WTC11 (cell line): ENCODE data around the gene ASF1A. TPM values are rescaled to one million over a fixed set of nuclear protein-coding genes. Genes with fewer than 3 reads are reported as not detected.

Experiments
- ATAC-seq: fragments of 200-7000 bp; cut with Tn5 transposase; 2 replicates; pipeline ENCODE4 v1.10.0; 2021; ENCODE audit warnings: mild to moderate bottlenecking, moderate library complexity
- CTCF ChIA-PET: fragments of 300-600 bp; sonication (Branson Sonifier 250); formaldehyde crosslinking; loops from one replicate; lab custom pipeline; 2021; ENCODE audit warnings: antibody characterized with exemption; lab: Charles Lee
- POLR2A ChIA-PET: fragments of 350-600 bp; sonication (Branson Sonifier 250); formaldehyde crosslinking; loops from one replicate; lab custom pipeline; 2021; ENCODE audit warnings: antibody characterized with exemption; lab: Charles Lee
- DNase-seq: peaks from one replicate; pipeline ENCODE4 v3.0.0; 2021; ENCODE audit warnings: low spot score
- H3K27ac Mint-ChIP-seq: 2 replicates; pipeline ENCODE4 v1.8.0; 2021; ENCODE audit warnings: mixed read lengths
- H3K27me3 Mint-ChIP-seq: 2 replicates; pipeline ENCODE4 v1.8.0; 2021; ENCODE audit warnings: low read depth, mild to moderate bottlenecking, moderate library complexity, mixed read lengths
- H3K36me3 Mint-ChIP-seq: 2 replicates; pipeline ENCODE4 v1.8.0; 2021; ENCODE audit warnings: mixed read lengths
- H3K4me1 Mint-ChIP-seq: 2 replicates; pipeline ENCODE4 v1.8.0; 2022; ENCODE audit warnings: mixed read lengths
- H3K4me3 Mint-ChIP-seq: 2 replicates; pipeline ENCODE4 v1.8.0; 2021; ENCODE audit warnings: mild to moderate bottlenecking, moderate library complexity, mixed read lengths
- H3K9me3 Mint-ChIP-seq: 2 replicates; pipeline ENCODE4 v1.8.0; 2021; ENCODE audit warnings: mixed read lengths
- CBFB ChIP-seq: sonication (generic); formaldehyde crosslinking; IDR thresholded peaks from 2 replicates; pipeline ENCODE4 v1.8.1; 2022; ENCODE audit warnings: mild to moderate bottlenecking, low read depth, missing genetic modification reagents
- ETV6 ChIP-seq: sonication (generic); formaldehyde crosslinking; IDR thresholded peaks from 2 replicates; pipeline ENCODE4 v1.8.1; 2022; ENCODE audit warnings: mild to moderate bottlenecking, missing genetic modification reagents
- MYBL2 ChIP-seq: sonication (generic); formaldehyde crosslinking; IDR thresholded peaks from 2 replicates; pipeline ENCODE4 v1.8.1; 2023; ENCODE audit warnings: mild to moderate bottlenecking, moderate library complexity, missing genetic modification reagents
- NFATC4 ChIP-seq: fragments of 250-450 bp; sonication (Bioruptor Pico); IDR thresholded peaks from 2 replicates; pipeline ENCODE4 v1.9.0; 2021; ENCODE audit warnings: mild to moderate bottlenecking
- NFE2L1 ChIP-seq: sonication (generic); formaldehyde crosslinking; IDR thresholded peaks from 2 replicates; pipeline ENCODE4 v1.8.1; 2023; ENCODE audit warnings: missing genetic modification reagents
- NFYB ChIP-seq: sonication (generic); formaldehyde crosslinking; conservative IDR thresholded peaks from 2 replicates; pipeline ENCODE4 v1.8.0; 2022; ENCODE audit warnings: low read depth, missing genetic modification reagents
- TEAD4 ChIP-seq: sonication (generic); formaldehyde crosslinking; IDR thresholded peaks from 2 replicates; pipeline ENCODE4 v1.8.0; 2022; ENCODE audit warnings: mild to moderate bottlenecking, missing genetic modification reagents
- ZNF263 ChIP-seq: sonication (generic); formaldehyde crosslinking; IDR thresholded peaks from 2 replicates; pipeline ENCODE4 v1.8.1; 2022; ENCODE audit warnings: low read depth, mild to moderate bottlenecking, moderate library complexity, missing genetic modification reagents
- ZNF416 ChIP-seq: fragments of 250-450 bp; sonication (Bioruptor Pico); IDR thresholded peaks from 2 replicates; pipeline ENCODE4 v1.9.0; 2021; ENCODE audit warnings: mild to moderate bottlenecking, inconsistent platforms
- total RNA-seq: library from RNA; stranded (reverse); gene quantifications from 3 replicates; pipeline ENCODE4 v1.2.3, GENCODE V29; 2021
- TF ChIP-seq, protein P1 (sequence below): sonication (generic); formaldehyde crosslinking; IDR thresholded peaks from 2 replicates; pipeline ENCODE4 v1.8.1; 2023; ENCODE audit warnings: mild to moderate bottlenecking, missing genetic modification reagents
- TF ChIP-seq, protein P2 (sequence below): fragments of 250-450 bp; sonication (Bioruptor Pico); IDR thresholded peaks from 2 replicates; pipeline ENCODE4 v1.9.0; 2021; ENCODE audit warnings: moderate library complexity, mild to moderate bottlenecking, inconsistent platforms, borderline replicate concordance
- TF ChIP-seq, protein P3 (sequence below): fragments of 200-600 bp; IDR thresholded peaks from 2 replicates; pipeline ENCODE4 v1.8.0; 2022; ENCODE audit warnings: antibody characterized with exemption
- TF ChIP-seq, protein P4 (sequence below): fragments of 250-450 bp; sonication (Bioruptor Pico); IDR thresholded peaks from 2 replicates; pipeline ENCODE4 v1.8.0; 2021; ENCODE audit warnings: mild to moderate bottlenecking
- TF ChIP-seq, protein P5 (sequence below): fragments of 250-450 bp; sonication (Bioruptor Pico); IDR thresholded peaks from 2 replicates; pipeline ENCODE4 v1.9.0; 2021; ENCODE audit warnings: mild to moderate bottlenecking, borderline replicate concordance
- TF ChIP-seq, protein P6 (sequence below): sonication (generic); formaldehyde crosslinking; IDR thresholded peaks from 2 replicates; pipeline ENCODE4 v1.8.0; 2023; ENCODE audit warnings: missing genetic modification reagents, mild to moderate bottlenecking, borderline replicate concordance
- TF ChIP-seq, protein P7 (sequence below): sonication (generic); formaldehyde crosslinking; IDR thresholded peaks from 2 replicates; pipeline ENCODE4 v1.8.0; 2022; ENCODE audit warnings: mild to moderate bottlenecking, missing genetic modification reagents
- TF ChIP-seq, protein P8 (sequence below): fragments of 250-450 bp; sonication (Bioruptor Pico); IDR thresholded peaks from 2 replicates; pipeline ENCODE4 v1.9.0; 2021; ENCODE audit warnings: mild to moderate bottlenecking

The ASF1A gene
- total RNA-seq, 1 experiment from 2014 or later, result 36.7 TPM

DNA sequence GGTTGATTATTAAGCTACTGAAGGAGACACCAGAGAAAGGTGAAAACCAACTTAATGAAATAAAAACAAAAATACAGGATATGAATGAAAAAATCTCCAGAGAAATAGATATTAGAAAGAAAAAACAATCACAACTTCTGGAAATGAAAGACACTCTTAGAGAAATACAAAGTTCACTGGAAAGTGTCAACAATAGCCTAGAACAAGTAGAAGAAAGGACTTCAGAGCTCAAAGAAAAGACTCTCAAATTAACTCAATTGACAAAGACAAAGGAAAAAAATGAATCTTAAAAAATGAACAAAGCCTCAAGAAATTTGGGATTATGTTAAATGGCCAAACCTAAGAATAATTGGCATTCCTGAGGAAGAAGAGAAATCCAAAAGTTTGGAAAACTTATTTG lies 51.3 kb downstream of the ASF1A start:
- ATAC-seq (no peak), DNase-seq (no peak)
- Mint-ChIP-seq H3K4me3 (no peak overlapping the region), H3K4me1 (no peaks in the 10 kb centered on the region), H3K9me3 (peaks cover 83% of the 10 kb centered on the region), H3K36me3 (peaks cover 58% of the 10 kb centered on the region), H3K27ac (no peak overlapping the region), H3K27me3 (peaks cover 8% of the 10 kb centered on the region)
- TF ChIP-seq, protein P1, sequence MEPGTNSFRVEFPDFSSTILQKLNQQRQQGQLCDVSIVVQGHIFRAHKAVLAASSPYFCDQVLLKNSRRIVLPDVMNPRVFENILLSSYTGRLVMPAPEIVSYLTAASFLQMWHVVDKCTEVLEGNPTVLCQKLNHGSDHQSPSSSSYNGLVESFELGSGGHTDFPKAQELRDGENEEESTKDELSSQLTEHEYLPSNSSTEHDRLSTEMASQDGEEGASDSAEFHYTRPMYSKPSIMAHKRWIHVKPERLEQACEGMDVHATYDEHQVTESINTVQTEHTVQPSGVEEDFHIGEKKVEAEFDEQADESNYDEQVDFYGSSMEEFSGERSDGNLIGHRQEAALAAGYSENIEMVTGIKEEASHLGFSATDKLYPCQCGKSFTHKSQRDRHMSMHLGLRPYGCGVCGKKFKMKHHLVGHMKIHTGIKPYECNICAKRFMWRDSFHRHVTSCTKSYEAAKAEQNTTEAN, result no peak
- TF ChIP-seq, protein P2, sequence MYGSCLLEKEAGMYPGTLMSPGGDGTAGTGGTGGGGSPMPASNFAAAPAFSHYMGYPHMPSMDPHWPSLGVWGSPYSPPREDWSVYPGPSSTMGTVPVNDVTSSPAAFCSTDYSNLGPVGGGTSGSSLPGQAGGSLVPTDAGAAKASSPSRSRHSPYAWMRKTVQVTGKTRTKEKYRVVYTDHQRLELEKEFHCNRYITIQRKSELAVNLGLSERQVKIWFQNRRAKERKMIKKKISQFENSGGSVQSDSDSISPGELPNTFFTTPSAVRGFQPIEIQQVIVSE (CRISPR knock-in tag), result no peak
- TF ChIP-seq NFE2L1 (CRISPR knock-in tag) (no peak), NFATC4 (CRISPR knock-in tag) (no peak), TEAD4 (CRISPR knock-in tag) (no peak)
- TF ChIP-seq, protein P3, sequence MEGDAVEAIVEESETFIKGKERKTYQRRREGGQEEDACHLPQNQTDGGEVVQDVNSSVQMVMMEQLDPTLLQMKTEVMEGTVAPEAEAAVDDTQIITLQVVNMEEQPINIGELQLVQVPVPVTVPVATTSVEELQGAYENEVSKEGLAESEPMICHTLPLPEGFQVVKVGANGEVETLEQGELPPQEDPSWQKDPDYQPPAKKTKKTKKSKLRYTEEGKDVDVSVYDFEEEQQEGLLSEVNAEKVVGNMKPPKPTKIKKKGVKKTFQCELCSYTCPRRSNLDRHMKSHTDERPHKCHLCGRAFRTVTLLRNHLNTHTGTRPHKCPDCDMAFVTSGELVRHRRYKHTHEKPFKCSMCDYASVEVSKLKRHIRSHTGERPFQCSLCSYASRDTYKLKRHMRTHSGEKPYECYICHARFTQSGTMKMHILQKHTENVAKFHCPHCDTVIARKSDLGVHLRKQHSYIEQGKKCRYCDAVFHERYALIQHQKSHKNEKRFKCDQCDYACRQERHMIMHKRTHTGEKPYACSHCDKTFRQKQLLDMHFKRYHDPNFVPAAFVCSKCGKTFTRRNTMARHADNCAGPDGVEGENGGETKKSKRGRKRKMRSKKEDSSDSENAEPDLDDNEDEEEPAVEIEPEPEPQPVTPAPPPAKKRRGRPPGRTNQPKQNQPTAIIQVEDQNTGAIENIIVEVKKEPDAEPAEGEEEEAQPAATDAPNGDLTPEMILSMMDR, result no peak
- TF ChIP-seq, protein P4, sequence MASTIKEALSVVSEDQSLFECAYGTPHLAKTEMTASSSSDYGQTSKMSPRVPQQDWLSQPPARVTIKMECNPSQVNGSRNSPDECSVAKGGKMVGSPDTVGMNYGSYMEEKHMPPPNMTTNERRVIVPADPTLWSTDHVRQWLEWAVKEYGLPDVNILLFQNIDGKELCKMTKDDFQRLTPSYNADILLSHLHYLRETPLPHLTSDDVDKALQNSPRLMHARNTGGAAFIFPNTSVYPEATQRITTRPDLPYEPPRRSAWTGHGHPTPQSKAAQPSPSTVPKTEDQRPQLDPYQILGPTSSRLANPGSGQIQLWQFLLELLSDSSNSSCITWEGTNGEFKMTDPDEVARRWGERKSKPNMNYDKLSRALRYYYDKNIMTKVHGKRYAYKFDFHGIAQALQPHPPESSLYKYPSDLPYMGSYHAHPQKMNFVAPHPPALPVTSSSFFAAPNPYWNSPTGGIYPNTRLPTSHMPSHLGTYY (CRISPR knock-in tag), result no peak
- TF ChIP-seq, protein P5, sequence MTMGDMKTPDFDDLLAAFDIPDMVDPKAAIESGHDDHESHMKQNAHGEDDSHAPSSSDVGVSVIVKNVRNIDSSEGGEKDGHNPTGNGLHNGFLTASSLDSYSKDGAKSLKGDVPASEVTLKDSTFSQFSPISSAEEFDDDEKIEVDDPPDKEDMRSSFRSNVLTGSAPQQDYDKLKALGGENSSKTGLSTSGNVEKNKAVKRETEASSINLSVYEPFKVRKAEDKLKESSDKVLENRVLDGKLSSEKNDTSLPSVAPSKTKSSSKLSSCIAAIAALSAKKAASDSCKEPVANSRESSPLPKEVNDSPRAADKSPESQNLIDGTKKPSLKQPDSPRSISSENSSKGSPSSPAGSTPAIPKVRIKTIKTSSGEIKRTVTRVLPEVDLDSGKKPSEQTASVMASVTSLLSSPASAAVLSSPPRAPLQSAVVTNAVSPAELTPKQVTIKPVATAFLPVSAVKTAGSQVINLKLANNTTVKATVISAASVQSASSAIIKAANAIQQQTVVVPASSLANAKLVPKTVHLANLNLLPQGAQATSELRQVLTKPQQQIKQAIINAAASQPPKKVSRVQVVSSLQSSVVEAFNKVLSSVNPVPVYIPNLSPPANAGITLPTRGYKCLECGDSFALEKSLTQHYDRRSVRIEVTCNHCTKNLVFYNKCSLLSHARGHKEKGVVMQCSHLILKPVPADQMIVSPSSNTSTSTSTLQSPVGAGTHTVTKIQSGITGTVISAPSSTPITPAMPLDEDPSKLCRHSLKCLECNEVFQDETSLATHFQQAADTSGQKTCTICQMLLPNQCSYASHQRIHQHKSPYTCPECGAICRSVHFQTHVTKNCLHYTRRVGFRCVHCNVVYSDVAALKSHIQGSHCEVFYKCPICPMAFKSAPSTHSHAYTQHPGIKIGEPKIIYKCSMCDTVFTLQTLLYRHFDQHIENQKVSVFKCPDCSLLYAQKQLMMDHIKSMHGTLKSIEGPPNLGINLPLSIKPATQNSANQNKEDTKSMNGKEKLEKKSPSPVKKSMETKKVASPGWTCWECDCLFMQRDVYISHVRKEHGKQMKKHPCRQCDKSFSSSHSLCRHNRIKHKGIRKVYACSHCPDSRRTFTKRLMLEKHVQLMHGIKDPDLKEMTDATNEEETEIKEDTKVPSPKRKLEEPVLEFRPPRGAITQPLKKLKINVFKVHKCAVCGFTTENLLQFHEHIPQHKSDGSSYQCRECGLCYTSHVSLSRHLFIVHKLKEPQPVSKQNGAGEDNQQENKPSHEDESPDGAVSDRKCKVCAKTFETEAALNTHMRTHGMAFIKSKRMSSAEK, result no peak
- TF ChIP-seq, protein P6, sequence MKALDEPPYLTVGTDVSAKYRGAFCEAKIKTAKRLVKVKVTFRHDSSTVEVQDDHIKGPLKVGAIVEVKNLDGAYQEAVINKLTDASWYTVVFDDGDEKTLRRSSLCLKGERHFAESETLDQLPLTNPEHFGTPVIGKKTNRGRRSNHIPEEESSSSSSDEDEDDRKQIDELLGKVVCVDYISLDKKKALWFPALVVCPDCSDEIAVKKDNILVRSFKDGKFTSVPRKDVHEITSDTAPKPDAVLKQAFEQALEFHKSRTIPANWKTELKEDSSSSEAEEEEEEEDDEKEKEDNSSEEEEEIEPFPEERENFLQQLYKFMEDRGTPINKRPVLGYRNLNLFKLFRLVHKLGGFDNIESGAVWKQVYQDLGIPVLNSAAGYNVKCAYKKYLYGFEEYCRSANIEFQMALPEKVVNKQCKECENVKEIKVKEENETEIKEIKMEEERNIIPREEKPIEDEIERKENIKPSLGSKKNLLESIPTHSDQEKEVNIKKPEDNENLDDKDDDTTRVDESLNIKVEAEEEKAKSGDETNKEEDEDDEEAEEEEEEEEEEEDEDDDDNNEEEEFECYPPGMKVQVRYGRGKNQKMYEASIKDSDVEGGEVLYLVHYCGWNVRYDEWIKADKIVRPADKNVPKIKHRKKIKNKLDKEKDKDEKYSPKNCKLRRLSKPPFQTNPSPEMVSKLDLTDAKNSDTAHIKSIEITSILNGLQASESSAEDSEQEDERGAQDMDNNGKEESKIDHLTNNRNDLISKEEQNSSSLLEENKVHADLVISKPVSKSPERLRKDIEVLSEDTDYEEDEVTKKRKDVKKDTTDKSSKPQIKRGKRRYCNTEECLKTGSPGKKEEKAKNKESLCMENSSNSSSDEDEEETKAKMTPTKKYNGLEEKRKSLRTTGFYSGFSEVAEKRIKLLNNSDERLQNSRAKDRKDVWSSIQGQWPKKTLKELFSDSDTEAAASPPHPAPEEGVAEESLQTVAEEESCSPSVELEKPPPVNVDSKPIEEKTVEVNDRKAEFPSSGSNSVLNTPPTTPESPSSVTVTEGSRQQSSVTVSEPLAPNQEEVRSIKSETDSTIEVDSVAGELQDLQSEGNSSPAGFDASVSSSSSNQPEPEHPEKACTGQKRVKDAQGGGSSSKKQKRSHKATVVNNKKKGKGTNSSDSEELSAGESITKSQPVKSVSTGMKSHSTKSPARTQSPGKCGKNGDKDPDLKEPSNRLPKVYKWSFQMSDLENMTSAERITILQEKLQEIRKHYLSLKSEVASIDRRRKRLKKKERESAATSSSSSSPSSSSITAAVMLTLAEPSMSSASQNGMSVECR (CRISPR knock-in tag), result no peak
- CTCF ChIA-PET, result no interaction called here
- POLR2A ChIA-PET, result interaction anchor here (0.7 kb wide), 1 partner anchor 37 kb away, joined by 3 read pairs; no protein-coding TSS in a partner anchor

DNA sequence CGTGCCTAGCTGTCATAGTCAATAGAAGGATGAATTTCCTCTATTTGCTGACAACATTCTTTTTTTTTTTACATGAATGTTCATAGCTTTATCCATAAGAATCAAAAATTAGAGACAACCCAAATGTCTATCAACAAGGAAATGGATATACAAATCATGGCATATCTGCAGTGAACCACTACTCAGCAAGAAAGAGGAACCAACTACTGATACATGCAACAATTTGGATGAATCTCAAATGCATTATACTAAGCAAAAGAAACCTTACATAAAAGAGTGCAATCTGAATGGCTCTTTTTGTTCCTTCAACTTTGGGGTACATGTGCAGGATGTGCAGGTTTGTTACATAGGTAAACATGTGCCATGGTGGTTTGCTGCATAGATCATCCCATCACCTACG lies 58.7 kb downstream of the ASF1A start:
- no peak for DNase-seq
- ChIA-PET POLR2A (no interaction called here), CTCF (interaction anchor here (1.3 kb wide), 1 partner anchor 157 kb away, joined by 4 read pairs; no protein-coding TSS in a partner anchor)
- Mint-ChIP-seq H3K4me1 (no peaks in the 10 kb centered on the region), H3K4me3 (no peak overlapping the region), H3K27me3 (no peaks in the 10 kb centered on the region), H3K36me3 (no peaks in the 10 kb centered on the region; the same call in 1 of the 2 replicates), H3K9me3 (peaks cover 18% of the 10 kb centered on the region), H3K27ac (no peak overlapping the region)
- no peak for ATAC-seq
- no peak for TF ChIP-seq TEAD4 (CRISPR knock-in tag)
- TF ChIP-seq CBFB (CRISPR knock-in tag), result no peak
- TF ChIP-seq NFYB, result no peak
- TF ChIP-seq, protein P7, sequence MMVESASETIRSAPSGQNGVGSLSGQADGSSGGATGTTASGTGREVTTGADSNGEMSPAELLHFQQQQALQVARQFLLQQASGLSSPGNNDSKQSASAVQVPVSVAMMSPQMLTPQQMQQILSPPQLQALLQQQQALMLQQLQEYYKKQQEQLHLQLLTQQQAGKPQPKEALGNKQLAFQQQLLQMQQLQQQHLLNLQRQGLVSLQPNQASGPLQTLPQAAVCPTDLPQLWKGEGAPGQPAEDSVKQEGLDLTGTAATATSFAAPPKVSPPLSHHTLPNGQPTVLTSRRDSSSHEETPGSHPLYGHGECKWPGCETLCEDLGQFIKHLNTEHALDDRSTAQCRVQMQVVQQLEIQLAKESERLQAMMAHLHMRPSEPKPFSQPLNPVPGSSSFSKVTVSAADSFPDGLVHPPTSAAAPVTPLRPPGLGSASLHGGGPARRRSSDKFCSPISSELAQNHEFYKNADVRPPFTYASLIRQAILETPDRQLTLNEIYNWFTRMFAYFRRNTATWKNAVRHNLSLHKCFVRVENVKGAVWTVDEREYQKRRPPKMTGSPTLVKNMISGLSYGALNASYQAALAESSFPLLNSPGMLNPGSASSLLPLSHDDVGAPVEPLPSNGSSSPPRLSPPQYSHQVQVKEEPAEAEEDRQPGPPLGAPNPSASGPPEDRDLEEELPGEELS (CRISPR knock-in tag), result no peak
- TF ChIP-seq ZNF416, result no peak
- no peak for TF ChIP-seq ETV6 (CRISPR knock-in tag)
- no peak for TF ChIP-seq ZNF263 (CRISPR knock-in tag)
- TF ChIP-seq, protein P4 (CRISPR knock-in tag), result no peak
- no peak for TF ChIP-seq MYBL2 (CRISPR knock-in tag)
- TF ChIP-seq, protein P8, sequence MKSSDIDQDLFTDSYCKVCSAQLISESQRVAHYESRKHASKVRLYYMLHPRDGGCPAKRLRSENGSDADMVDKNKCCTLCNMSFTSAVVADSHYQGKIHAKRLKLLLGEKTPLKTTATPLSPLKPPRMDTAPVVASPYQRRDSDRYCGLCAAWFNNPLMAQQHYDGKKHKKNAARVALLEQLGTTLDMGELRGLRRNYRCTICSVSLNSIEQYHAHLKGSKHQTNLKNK (CRISPR knock-in tag), result no peak
